DMS114 treated with DMSO at 0.1 percent for 48 hours (cell line): ENCODE data around the gene ZDHHC16.

ENCODE experiments used
- DNase-seq: peaks from one replicate; lab custom pipeline; 2025; ENCODE audit not compliant: unreplicated experiment; lab: John Stamatoyannopoulos, UW

Gene ZDHHC16

DNA sequence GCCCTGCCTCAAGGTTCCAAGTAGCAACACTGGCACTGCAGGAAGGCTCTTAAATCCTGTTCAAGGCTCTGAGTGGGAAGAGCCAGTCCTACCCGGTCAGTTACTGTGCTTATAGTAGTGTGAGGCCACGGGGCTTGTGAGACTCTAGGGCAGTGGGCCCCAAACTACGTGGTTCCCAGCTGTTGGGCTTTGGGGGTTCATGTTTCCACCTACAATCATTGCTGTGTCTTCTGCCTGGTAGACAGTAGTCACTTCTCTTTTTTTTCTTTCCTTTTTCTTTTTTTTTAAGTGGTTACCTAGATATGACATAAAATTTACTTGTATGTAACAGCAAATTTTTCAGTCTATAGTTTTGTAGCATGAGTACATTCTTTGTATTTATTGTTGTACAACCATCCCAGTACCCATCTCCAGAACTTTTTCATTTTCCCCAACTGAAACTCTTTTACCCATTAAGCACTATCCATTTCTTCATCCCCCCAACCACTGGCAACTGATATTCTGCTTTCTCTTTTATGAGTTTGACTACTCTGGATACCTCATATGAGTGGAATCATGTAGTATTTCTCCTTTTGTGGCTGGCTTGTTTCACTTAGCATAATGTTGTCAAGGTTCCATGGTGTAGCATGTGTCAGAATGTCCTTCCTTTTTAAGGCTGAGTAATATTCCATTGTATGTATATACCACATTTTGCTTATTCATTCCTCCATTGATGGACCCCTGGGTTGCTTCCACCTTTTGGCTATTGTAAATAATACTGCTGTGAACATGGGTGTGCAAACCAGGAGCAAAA is 60.4 kb downstream of the ZDHHC16 start:
- DNase-seq, result no peak
